Activated T-helper 1 cell treated with anti-CD3 and anti-CD28 coated beads, Interleukin-12 subunit alpha, Interleukin-12 subunit beta, Interleukin-2, Interleukin-4 antibody, amounts not matched to agents 30 ng/mL and 10 ng/mL and 1 ng/mL, durations not matched to agents 14 hours and 24 hours and 36 hours (primary cell): ENCODE results near the gene OR56A3. TPM values are rescaled to one million over a fixed set of nuclear protein-coding genes. Genes with fewer than 3 reads are reported as not detected.

Source experiments
- DNase-seq: peaks from one replicate; pipeline ENCODE4 v3.0.0; 2021; ENCODE audit warnings: low spot score
- H3K27ac Mint-ChIP-seq: one replicate; pipeline ENCODE4 v1.8.0; 2021; ENCODE audit warnings: mild to moderate bottlenecking, mixed read lengths
- H3K27me3 Mint-ChIP-seq: one replicate; pipeline ENCODE4 v1.8.0; 2022; ENCODE audit warnings: mild to moderate bottlenecking, moderate library complexity, mixed read lengths; ENCODE audit not compliant: insufficient read depth
- H3K36me3 Mint-ChIP-seq: one replicate; pipeline ENCODE4 v1.8.0; 2021; ENCODE audit warnings: low read depth, mixed read lengths
- H3K4me1 Mint-ChIP-seq: one replicate; pipeline ENCODE4 v1.8.0; 2021; ENCODE audit warnings: low read depth, mixed read lengths
- H3K4me3 Mint-ChIP-seq: one replicate; pipeline ENCODE4 v1.8.0; 2021; ENCODE audit warnings: mild to moderate bottlenecking, moderate library complexity, mixed read lengths
- H3K9me3 Mint-ChIP-seq: one replicate; pipeline ENCODE4 v1.8.0; 2021; ENCODE audit warnings: mixed read lengths
- intact Hi-C: fragments of 100-400 bp; cut with micrococcal nuclease; formaldehyde crosslinking; loops from one replicate; pipeline ENCODE4 v1.15.1; 2024
- total RNA-seq: library from RNA; stranded (reverse); gene quantifications from 2 replicates; pipeline ENCODE4 v1.2.3, GENCODE V29; 2022

OR56A3 gene
- total RNA-seq: not detected in 2 replicates

DNA sequence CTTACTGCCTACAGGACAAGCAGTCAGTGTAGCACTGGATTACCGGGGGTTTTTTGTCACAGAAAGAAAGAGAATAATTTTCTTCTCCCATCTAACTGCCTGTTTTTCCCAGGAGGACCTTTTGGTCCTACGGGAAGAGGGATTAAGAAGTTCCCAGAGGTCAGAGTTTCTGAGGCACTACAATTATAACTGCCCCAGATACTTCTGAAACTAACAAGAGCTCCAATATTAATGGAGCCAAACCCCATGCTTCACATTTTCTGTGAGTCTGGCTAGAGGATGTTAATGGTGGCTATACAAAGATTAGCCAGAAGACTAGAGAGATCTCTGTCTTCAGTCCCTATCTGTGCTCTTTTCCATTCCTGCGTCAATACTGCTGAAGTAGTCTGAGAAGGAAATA, at the start of gene OR56A3:
Gene OR56A3, plus strand, starts transcription at position 301 of the 400 bp plus-strand sequence. CDS start 5,096 bp downstream, outside the sequence.
- H3K27me3 Mint-ChIP-seq: peaks cover 5% of the 10 kb centered on the region
- no peaks in the 10 kb centered on the region for H3K9me3 Mint-ChIP-seq
- intact Hi-C loops: no loop called here
- H3K4me3 Mint-ChIP-seq: no peak within 1 kb of the TSS
- no peak for DNase-seq
- H3K36me3 Mint-ChIP-seq: no peaks in the 10 kb centered on the region
- no peaks in the 10 kb centered on the region for H3K4me1 Mint-ChIP-seq
- H3K27ac Mint-ChIP-seq: no peak within 1 kb of the TSS

DNA sequence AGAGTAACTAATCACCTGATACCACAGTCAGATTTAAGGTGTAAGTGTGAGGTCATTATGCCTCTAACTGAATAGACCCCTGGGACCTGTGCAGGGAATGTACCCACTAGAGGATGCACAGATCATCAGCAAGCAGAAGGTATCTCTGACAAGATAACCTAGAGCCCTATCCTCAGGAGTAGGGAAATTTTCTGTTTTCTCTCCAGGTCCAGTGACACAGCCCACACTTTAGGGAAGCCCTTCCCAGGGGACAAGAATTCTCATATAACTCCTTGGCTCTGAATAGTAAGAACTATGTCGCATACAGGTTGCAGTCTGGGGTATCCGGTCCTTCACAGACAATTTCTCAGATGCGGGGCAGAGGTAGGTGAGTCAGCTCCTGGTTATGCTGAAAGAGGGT, 49.1 kb upstream of the OR56A3 start, which contains the start of gene OR52E5:
Gene OR52E5, plus strand, starts transcription at position 301 of the 400 bp plus-strand sequence. CDS start 7,569 bp downstream, outside the sequence.
- H3K9me3 Mint-ChIP-seq: no peaks in the 10 kb centered on the region
- no peak within 1 kb of the TSS for H3K27ac Mint-ChIP-seq
- intact Hi-C loops: no loop called here
- H3K4me3 Mint-ChIP-seq: no peak within 1 kb of the TSS
- H3K27me3 Mint-ChIP-seq: no peaks in the 10 kb centered on the region
- no peak for DNase-seq
- H3K4me1 Mint-ChIP-seq: no peaks in the 10 kb centered on the region
- H3K36me3 Mint-ChIP-seq: no peaks in the 10 kb centered on the region

DNA sequence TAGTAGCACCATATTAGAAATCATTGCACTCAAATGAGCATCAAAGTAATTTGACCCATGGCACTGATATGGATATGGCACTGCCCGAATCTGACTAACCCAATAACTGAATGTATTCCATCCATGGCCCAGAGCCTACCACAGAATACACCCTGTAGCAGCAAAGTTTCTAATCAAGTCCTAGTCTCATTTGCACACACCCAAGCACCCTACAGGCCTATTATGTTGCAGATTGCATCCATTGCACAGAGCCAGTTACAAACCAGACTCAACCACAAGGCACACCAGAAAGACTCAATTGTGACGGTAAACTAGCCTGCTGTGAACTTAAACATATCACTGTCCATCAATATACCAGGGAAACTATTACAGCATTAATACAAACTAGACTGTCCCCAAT, 42.5 kb upstream of the OR56A3 start:
- Mint-ChIP-seq H3K4me3 (no peak overlapping the region), H3K27me3 (no peaks in the 10 kb centered on the region), H3K4me1 (no peaks in the 10 kb centered on the region), H3K9me3 (no peaks in the 10 kb centered on the region), H3K36me3 (no peaks in the 10 kb centered on the region), H3K27ac (no peak overlapping the region)
- intact Hi-C loops: no loop called here
- DNase-seq: no peak

GRCh38 chr11:5910540-5910939, 31.5 kb upstream of the OR56A3 start:
- H3K4me3 Mint-ChIP-seq: no peak overlapping the region
- DNase-seq: no peak
- H3K4me1 Mint-ChIP-seq: no peaks in the 10 kb centered on the region
- no peaks in the 10 kb centered on the region for H3K27me3 Mint-ChIP-seq
- intact Hi-C loops: no loop called here
- no peak overlapping the region for H3K27ac Mint-ChIP-seq
- H3K36me3 Mint-ChIP-seq: no peaks in the 10 kb centered on the region
- H3K9me3 Mint-ChIP-seq: no peaks in the 10 kb centered on the region

DNA sequence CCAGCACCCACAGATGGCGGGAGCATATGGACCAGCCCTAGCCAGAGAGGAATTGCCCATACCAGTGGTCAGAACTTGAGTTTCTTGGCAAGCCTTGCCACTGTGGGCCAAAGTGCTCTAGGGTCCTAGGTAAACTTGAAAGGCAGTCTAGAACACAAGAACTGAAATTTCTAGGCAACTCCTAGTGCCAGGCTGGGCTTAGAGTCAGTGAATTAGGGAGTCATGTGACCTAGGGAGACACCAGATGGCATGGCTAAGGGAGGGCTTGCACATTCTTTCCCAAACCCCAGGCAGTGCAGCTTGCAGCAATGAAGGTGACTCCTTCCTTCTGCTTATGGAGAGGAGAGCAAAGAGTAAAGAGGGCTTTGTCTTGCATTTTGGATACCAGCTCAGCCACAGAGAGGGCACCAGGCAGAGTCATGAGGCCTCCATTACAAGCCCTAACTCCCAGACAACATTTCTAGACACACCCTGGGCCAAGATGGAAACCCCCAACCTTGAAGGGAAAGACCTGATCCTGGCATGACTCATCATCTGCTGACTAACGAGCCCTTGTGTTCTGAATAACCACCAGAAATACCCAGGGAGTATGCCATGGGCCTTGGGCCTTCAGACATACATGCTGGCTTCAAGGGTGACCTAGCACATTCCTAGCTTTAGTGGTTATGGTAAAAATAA, 19.2 kb upstream of the OR56A3 start:
- Mint-ChIP-seq H3K4me3 (no peak overlapping the region), H3K9me3 (peaks cover 7% of the 10 kb centered on the region), H3K27ac (no peak overlapping the region), H3K36me3 (no peaks in the 10 kb centered on the region), H3K4me1 (no peaks in the 10 kb centered on the region), H3K27me3 (no peaks in the 10 kb centered on the region)
- intact Hi-C loops: no loop called here
- DNase-seq: no peak

GRCh38 chr11:5923427-5923776, 18.6 kb upstream of the OR56A3 start:
- Mint-ChIP-seq H3K4me1 (no peaks in the 10 kb centered on the region), H3K9me3 (peaks cover 7% of the 10 kb centered on the region), H3K27ac (no peak overlapping the region)

GRCh38 chr11:5923794-5924193, 18.3 kb upstream of the OR56A3 start:
- Mint-ChIP-seq H3K9me3 (peaks cover 7% of the 10 kb centered on the region), H3K4me3 (no peak overlapping the region), H3K27me3 (no peaks in the 10 kb centered on the region), H3K36me3 (no peaks in the 10 kb centered on the region), H3K27ac (no peak overlapping the region), H3K4me1 (no peaks in the 10 kb centered on the region)
- DNase-seq: no peak
- intact Hi-C loops: no loop called here

More at GRCh38 chr11:5923427-5923776, 18.6 kb upstream of the OR56A3 start:
- Mint-ChIP-seq H3K27me3 (no peaks in the 10 kb centered on the region), H3K36me3 (no peaks in the 10 kb centered on the region), H3K4me3 (no peak overlapping the region)
- intact Hi-C loops: no loop called here
- DNase-seq: no peak

GRCh38 chr11:5928271-5928670, 13.8 kb upstream of the OR56A3 start:
- no peaks in the 10 kb centered on the region for H3K27me3 Mint-ChIP-seq
- peaks cover 12% of the 10 kb centered on the region for H3K9me3 Mint-ChIP-seq
- H3K36me3 Mint-ChIP-seq: no peaks in the 10 kb centered on the region
- intact Hi-C loops: no loop called here
- H3K4me1 Mint-ChIP-seq: no peaks in the 10 kb centered on the region
- no peak for DNase-seq
- no peak overlapping the region for H3K27ac Mint-ChIP-seq
- no peak overlapping the region for H3K4me3 Mint-ChIP-seq

GRCh38 chr11:5928811-5929210, 13.2 kb upstream of the OR56A3 start:
- Mint-ChIP-seq H3K36me3 (no peaks in the 10 kb centered on the region), H3K4me3 (no peak overlapping the region), H3K4me1 (no peaks in the 10 kb centered on the region), H3K9me3 (peaks cover 12% of the 10 kb centered on the region), H3K27me3 (no peaks in the 10 kb centered on the region), H3K27ac (no peak overlapping the region)
- DNase-seq: no peak
- intact Hi-C loops: no loop called here

DNA sequence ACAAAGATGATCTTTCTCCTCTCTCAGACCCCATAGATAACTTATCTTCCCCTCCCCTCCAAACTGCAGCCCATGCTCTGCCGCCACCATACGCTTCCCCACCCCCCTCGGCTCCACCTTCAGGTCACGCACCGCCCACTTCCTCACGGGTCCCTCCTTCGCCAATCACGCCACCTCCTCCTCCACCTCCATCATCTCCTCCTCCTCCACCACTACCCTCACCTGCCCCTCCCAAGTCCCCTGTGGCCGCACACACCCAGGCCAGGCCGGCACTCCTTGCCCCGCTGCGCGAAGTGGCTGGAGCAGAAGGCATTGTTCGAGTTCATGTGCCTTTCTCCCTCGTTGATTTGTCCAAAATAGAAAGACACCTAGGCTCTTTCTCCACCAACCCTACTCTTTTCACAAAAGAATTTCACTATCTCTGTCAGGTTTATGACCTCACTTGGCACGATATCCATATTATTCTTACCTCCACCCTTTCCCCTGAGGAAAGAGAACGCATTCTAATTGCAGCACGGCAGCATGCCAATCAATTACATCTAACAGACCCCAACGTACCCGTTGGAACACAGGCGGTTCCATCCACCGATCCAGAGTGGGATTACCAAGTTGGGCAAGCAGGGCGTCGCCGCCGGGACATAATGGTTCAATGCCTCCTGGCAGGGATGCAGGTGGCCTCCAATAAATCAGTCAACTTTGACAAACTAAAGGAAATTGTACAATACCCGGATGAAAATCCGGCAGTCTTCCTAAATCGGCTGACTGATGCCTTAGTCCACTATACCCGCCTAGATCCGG, 12.3 kb upstream of the OR56A3 start:
- H3K9me3 Mint-ChIP-seq: peaks cover 12% of the 10 kb centered on the region
- H3K27ac Mint-ChIP-seq: no peak overlapping the region
- no peak overlapping the region for H3K4me3 Mint-ChIP-seq
- H3K36me3 Mint-ChIP-seq: no peaks in the 10 kb centered on the region
- H3K27me3 Mint-ChIP-seq: no peaks in the 10 kb centered on the region
- no peak for DNase-seq
- no peaks in the 10 kb centered on the region for H3K4me1 Mint-ChIP-seq
- intact Hi-C loops: no loop called here

- H3K4me3 Mint-ChIP-seq: no peak overlapping the region
- H3K9me3 Mint-ChIP-seq: peaks cover 15% of the 10 kb centered on the region
- DNase-seq: no peak
- no peaks in the 10 kb centered on the region for H3K36me3 Mint-ChIP-seq
- no peak overlapping the region for H3K27ac Mint-ChIP-seq
- no peaks in the 10 kb centered on the region for H3K4me1 Mint-ChIP-seq
- H3K27me3 Mint-ChIP-seq: no peaks in the 10 kb centered on the region
- intact Hi-C loops: no loop called here
These were observed 11.4 kb upstream of the OR56A3 start for GRCh38 chr11:5930614-5931013.

DNA sequence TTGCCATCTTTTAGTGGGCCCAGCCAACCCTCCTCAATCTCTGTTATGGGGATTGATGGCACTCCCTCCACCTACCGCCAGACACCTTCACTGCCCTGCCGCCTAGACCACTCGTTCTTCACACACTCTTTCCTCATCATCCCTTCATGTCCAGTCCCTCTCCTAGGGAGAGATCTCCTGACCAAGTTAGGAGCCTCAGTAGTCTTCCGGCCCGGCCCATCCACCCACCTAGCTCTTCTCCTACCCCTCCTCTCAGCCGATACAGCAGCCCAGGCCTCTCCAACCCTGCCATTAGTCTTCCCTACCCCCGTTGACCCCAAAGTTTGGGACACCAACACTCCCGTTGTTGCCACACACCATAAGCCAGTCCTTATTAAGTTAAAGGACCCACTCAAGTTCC, 11.0 kb upstream of the OR56A3 start:
- no peak overlapping the region for H3K4me3 Mint-ChIP-seq
- H3K36me3 Mint-ChIP-seq: no peaks in the 10 kb centered on the region
- no peaks in the 10 kb centered on the region for H3K27me3 Mint-ChIP-seq

DNA sequence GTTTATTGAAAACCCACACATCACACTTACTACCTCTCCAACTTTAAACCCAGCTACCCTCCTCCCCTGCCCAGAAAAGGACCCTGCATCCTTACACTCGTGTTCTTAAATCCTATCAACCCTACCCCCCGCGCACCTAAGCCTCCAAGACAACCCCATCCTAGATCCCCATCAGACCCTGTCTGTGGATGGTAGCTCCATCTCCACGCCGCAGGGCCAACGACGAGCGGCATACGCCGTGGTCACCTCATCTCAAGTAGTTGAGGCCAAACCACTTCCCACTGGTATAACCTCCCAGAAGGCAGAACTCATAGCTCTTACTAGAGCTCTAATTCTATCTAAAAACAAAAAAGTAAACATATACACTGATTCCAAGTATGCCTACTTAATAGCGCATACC, 9.4 kb upstream of the OR56A3 start:
- Mint-ChIP-seq H3K27me3 (no peaks in the 10 kb centered on the region), H3K27ac (no peak overlapping the region), H3K36me3 (no peaks in the 10 kb centered on the region), H3K4me3 (no peak overlapping the region), H3K9me3 (peaks cover 19% of the 10 kb centered on the region), H3K4me1 (no peaks in the 10 kb centered on the region)
- intact Hi-C loops: no loop called here
- DNase-seq: no peak

More for the DNA sequence above, 11.0 kb upstream of the OR56A3 start:
- intact Hi-C loops: no loop called here
- no peak overlapping the region for H3K27ac Mint-ChIP-seq
- H3K4me1 Mint-ChIP-seq: no peaks in the 10 kb centered on the region
- peaks cover 19% of the 10 kb centered on the region for H3K9me3 Mint-ChIP-seq
- no peak for DNase-seq
